Astrocyte (in vitro differentiated cells and primary cell): ENCODE data around the gene CLTRN. TPM values are rescaled to one million over a fixed set of nuclear protein-coding genes. Genes with fewer than 3 reads are reported as not detected.
A peak's percentile ranks its signal among the peaks of the same experiment; 100 is the strongest.

Experiments used
- DNase-seq: peaks from one replicate; pipeline ENCODE4 v3.0.0-alpha.2; 2010; ENCODE audit warnings: low read depth
- FAIRE-seq: peaks from 2 replicates; lab custom pipeline; 2011; peaks lifted over from hg19 to GRCh38; lab: Jason Lieb, UNC
- H2AFZ ChIP-seq: 2 replicates; pipeline ENCODE4 v1.6.0; 2012; ENCODE audit warnings: low read depth, low read length, inconsistent platforms
- H3K27ac ChIP-seq: 2 replicates; pipeline ENCODE4 v1.5.1; 2011; ENCODE audit warnings: low read depth, low read length, inconsistent platforms
- H3K27me3 ChIP-seq: 2 replicates; pipeline ENCODE4 v1.6.0; 2011; ENCODE audit warnings: low read length, inconsistent platforms; ENCODE audit not compliant: insufficient read depth
- H3K36me3 ChIP-seq: 2 replicates; pipeline ENCODE4 v1.5.1; 2011; ENCODE audit warnings: low read length, inconsistent platforms; ENCODE audit not compliant: insufficient read depth
- H3K4me1 ChIP-seq: 2 replicates; pipeline ENCODE4 v1.5.1; 2011; ENCODE audit warnings: low read length, inconsistent platforms; ENCODE audit not compliant: insufficient read depth
- H3K4me2 ChIP-seq: 2 replicates; pipeline ENCODE4 v1.6.0; 2012; ENCODE audit warnings: low read length, inconsistent platforms
- H3K4me3 ChIP-seq: 2 replicates; pipeline ENCODE4 v1.5.1; 2011; ENCODE audit warnings: low read depth, mild to moderate bottlenecking, low read length, inconsistent platforms; ENCODE audit not compliant: insufficient read depth
- H3K79me2 ChIP-seq: 2 replicates; pipeline ENCODE4 v1.6.0; 2012; ENCODE audit warnings: mild to moderate bottlenecking, low read length, inconsistent platforms; ENCODE audit not compliant: insufficient read depth
- H3K9ac ChIP-seq: 2 replicates; pipeline ENCODE4 v1.6.0; 2012; ENCODE audit warnings: mild to moderate bottlenecking, low read length, inconsistent platforms
- H3K9me3 ChIP-seq: 2 replicates; pipeline ENCODE4 v1.5.1; 2012; ENCODE audit warnings: low read depth, mild to moderate bottlenecking, low read length, inconsistent platforms; ENCODE audit not compliant: insufficient read depth
- H4K20me1 ChIP-seq: 2 replicates; pipeline ENCODE4 v1.6.0; 2012; ENCODE audit warnings: low read length, inconsistent platforms; ENCODE audit not compliant: insufficient read depth
- H3K27ac Mint-ChIP-seq: one replicate; pipeline ENCODE4 v1.8.0; 2021; ENCODE audit warnings: mild to moderate bottlenecking, mixed read lengths; ENCODE audit not compliant: unreplicated experiment
- H3K27me3 Mint-ChIP-seq: one replicate; pipeline ENCODE4 v1.8.0; 2021; ENCODE audit warnings: low read depth, mixed read lengths; ENCODE audit not compliant: unreplicated experiment
- H3K36me3 Mint-ChIP-seq: one replicate; pipeline ENCODE4 v1.8.0; 2021; ENCODE audit warnings: low read depth, mixed read lengths; ENCODE audit not compliant: unreplicated experiment
- H3K4me1 Mint-ChIP-seq: one replicate; pipeline ENCODE4 v1.8.0; 2021; ENCODE audit warnings: low read depth, mixed read lengths; ENCODE audit not compliant: unreplicated experiment
- H3K4me3 Mint-ChIP-seq: one replicate; pipeline ENCODE4 v1.8.0; 2021; ENCODE audit warnings: mild to moderate bottlenecking, moderate library complexity, mixed read lengths; ENCODE audit not compliant: unreplicated experiment
- H3K9me3 Mint-ChIP-seq: one replicate; pipeline ENCODE4 v1.8.0; 2021; ENCODE audit warnings: mild to moderate bottlenecking, mixed read lengths; ENCODE audit not compliant: unreplicated experiment
- EZH2 ChIP-seq: IDR thresholded peaks from 2 replicates; pipeline ENCODE4 v1.6.1; 2012; ENCODE audit warnings: mild to moderate bottlenecking, low read length, inconsistent platforms; ENCODE audit not compliant: insufficient read depth
- total RNA-seq: library from RNA; stranded (reverse); gene quantifications from 2 replicates; pipeline ENCODE4 v1.2.1, GENCODE V29; 2021
- TF ChIP-seq, protein P1 (sequence below): IDR thresholded peaks from 2 replicates; pipeline ENCODE4 v1.5.1; 2011; ENCODE audit warnings: low read depth, mild to moderate bottlenecking, inconsistent platforms, low read length, moderate library complexity; ENCODE audit not compliant: insufficient read depth

The CLTRN gene
- total RNA-seq, 1 donor from 2014 or later: 1.2 TPM

DNA sequence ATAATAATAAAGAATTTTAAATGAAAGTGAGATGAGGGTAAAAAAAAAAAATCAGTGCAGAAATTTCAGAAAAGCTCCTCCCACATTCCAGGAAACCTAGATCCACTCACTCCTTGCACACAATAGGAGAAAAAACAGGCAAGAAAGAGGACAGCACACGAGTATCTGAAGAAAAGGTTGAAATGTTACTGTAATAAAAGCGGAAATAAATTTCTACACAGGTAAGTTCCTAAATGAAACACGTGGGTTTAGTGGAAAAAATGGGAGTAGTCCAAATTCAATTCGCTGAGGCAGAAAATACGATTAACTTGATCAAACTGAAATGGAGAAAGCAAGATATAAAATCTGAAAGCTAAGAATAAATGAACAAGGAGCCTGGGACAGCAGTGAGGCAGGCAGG lies 61.8 kb downstream of the CLTRN start:
- Histone ChIP-seq H3K4me1 (no peaks in the 10 kb centered on the region), H3K27ac (no peak overlapping the region), H3K36me3 (no peaks in the 10 kb centered on the region), H3K4me3 (no peak overlapping the region), H4K20me1 (no peaks in the 10 kb centered on the region), H3K9me3 (no peaks in the 10 kb centered on the region), H3K9ac (no peak overlapping the region), H3K4me2 (no peak overlapping the region), H3K79me2 (no peaks in the 10 kb centered on the region), H2AFZ (no peak overlapping the region), H3K27me3 (no peaks in the 10 kb centered on the region)
- H3K4me1 Mint-ChIP-seq: no peaks in the 10 kb centered on the region
- no peak overlapping the region for H3K27ac Mint-ChIP-seq
- no peaks in the 10 kb centered on the region for H3K9me3 Mint-ChIP-seq
- H3K27me3 Mint-ChIP-seq: no peaks in the 10 kb centered on the region
- FAIRE-seq (no peak), DNase-seq (no peak)
- TF ChIP-seq EZH2: no peak
- TF ChIP-seq, protein P1, sequence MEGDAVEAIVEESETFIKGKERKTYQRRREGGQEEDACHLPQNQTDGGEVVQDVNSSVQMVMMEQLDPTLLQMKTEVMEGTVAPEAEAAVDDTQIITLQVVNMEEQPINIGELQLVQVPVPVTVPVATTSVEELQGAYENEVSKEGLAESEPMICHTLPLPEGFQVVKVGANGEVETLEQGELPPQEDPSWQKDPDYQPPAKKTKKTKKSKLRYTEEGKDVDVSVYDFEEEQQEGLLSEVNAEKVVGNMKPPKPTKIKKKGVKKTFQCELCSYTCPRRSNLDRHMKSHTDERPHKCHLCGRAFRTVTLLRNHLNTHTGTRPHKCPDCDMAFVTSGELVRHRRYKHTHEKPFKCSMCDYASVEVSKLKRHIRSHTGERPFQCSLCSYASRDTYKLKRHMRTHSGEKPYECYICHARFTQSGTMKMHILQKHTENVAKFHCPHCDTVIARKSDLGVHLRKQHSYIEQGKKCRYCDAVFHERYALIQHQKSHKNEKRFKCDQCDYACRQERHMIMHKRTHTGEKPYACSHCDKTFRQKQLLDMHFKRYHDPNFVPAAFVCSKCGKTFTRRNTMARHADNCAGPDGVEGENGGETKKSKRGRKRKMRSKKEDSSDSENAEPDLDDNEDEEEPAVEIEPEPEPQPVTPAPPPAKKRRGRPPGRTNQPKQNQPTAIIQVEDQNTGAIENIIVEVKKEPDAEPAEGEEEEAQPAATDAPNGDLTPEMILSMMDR: no peak
- H3K4me3 Mint-ChIP-seq: no peak overlapping the region
- H3K36me3 Mint-ChIP-seq: no peaks in the 10 kb centered on the region

DNA sequence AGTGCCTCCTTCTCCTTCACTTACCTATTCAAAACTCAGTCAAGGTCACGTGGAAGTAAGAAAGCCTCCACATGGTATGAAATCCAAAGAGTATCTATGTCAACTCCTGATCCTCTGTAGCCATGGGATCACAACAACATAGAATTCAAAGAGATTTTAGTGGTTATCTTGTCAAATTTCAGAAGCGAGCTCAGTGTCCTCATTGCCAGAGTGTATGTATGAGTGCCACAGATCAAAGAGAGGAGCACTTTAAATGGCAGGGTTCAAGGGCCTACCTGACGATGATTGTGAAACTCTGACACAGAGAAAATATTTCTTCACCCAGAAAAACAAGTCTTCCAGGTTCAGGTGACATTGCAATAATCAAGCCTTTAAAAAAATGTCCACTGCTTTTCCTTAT lies 62.7 kb downstream of the CLTRN start:
- TF ChIP-seq, protein P1: no peak
- no peak for TF ChIP-seq EZH2
- Histone ChIP-seq H3K27me3 (no peaks in the 10 kb centered on the region), H3K9ac (no peak overlapping the region), H3K79me2 (no peaks in the 10 kb centered on the region), H3K9me3 (no peaks in the 10 kb centered on the region), H3K4me1 (no peaks in the 10 kb centered on the region), H2AFZ (no peak overlapping the region), H3K4me3 (no peak overlapping the region), H4K20me1 (no peaks in the 10 kb centered on the region), H3K4me2 (no peak overlapping the region), H3K36me3 (no peaks in the 10 kb centered on the region), H3K27ac (no peak overlapping the region)
- H3K27ac Mint-ChIP-seq: no peak overlapping the region
- no peaks in the 10 kb centered on the region for H3K36me3 Mint-ChIP-seq
- no peak overlapping the region for H3K4me3 Mint-ChIP-seq
- FAIRE-seq (peak; percentile 76), DNase-seq (no peak)
- H3K4me1 Mint-ChIP-seq: no peaks in the 10 kb centered on the region
- H3K9me3 Mint-ChIP-seq: no peaks in the 10 kb centered on the region
- H3K27me3 Mint-ChIP-seq: no peaks in the 10 kb centered on the region

DNA sequence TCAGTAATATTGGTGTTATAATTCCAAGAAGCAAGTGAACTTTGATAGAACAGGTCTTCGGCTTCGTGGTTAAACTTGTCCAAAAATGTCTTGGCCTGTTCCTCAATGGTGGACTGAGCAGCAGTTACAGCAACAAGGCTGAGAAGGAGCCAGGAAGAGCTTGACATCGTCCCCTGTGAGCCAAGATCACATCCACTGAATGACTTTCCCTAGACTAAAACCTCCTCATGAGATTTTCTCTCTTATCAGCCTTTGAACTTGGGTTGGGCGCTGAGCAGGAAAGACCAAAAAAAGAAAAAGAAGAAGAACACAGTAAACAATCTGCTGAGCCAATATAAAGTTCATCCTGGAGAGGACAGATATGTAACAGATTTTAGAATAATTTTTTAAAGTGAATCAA lies 63.9 kb downstream of the CLTRN start, which contains the start of gene ACE2:
ACE2 (minus strand) TSS at position 216 of the 400 bp plus-strand sequence; CDS start at position 167, 49 bp downstream.
- no peaks in the 10 kb centered on the region for H3K4me1 Mint-ChIP-seq
- no peak within 1 kb of the TSS for H3K4me3 ChIP-seq

More for the DNA sequence above, 63.9 kb downstream of the CLTRN start, which contains the start of gene ACE2:
- no peaks in the 10 kb centered on the region for H3K27me3 ChIP-seq
- no peak within 1 kb of the TSS for H3K4me3 Mint-ChIP-seq
- DNase-seq (no peak), FAIRE-seq (no peak)
- H3K9me3 Mint-ChIP-seq: no peaks in the 10 kb centered on the region
- no peaks in the 10 kb centered on the region for H3K4me1 ChIP-seq
- no peak within 1 kb of the TSS for H3K27ac Mint-ChIP-seq
- H3K36me3 ChIP-seq: no peaks in the 10 kb centered on the region
- H3K27me3 Mint-ChIP-seq: no peaks in the 10 kb centered on the region
- no peak for TF ChIP-seq EZH2
- TF ChIP-seq, protein P1: no peak
- no peaks in the 10 kb centered on the region for H3K79me2 ChIP-seq
- H2AFZ ChIP-seq: no peak within 1 kb of the TSS
- no peaks in the 10 kb centered on the region for H3K36me3 Mint-ChIP-seq
- no peak within 1 kb of the TSS for H3K4me2 ChIP-seq
- no peak within 1 kb of the TSS for H3K27ac ChIP-seq
- H4K20me1 ChIP-seq: no peaks in the 10 kb centered on the region
- H3K9ac ChIP-seq: no peak within 1 kb of the TSS
- H3K9me3 ChIP-seq: no peaks in the 10 kb centered on the region
